Mucosa of descending colon (tissue), 3 donors: ENCODE results near the gene UGT1A7. TPM values are rescaled to one million over a fixed set of nuclear protein-coding genes. Genes with fewer than 3 reads are reported as not detected.

ENCODE experiments used
- ATAC-seq: fragments of 200-7000 bp; cut with Tn5 transposase; one replicate; pipeline ENCODE4 v1.9.1; 2020; ENCODE audit warnings: mild to moderate bottlenecking, moderate library complexity
- DNase-seq, 3 donors: peaks; one replicate each; pipeline ENCODE4 v3.0.0-alpha.2; 2020
- H3K36me3 ChIP-seq: fragments of 200-600 bp; one replicate; pipeline ENCODE4 v1.8.0; 2021; ENCODE audit warnings: low read depth, mild to moderate bottlenecking
- H3K4me1 ChIP-seq: fragments of 200-600 bp; one replicate; pipeline ENCODE4 v1.8.0; 2021; ENCODE audit warnings: low read depth, mild to moderate bottlenecking
- H3K4me3 ChIP-seq: fragments of 200-600 bp; one replicate; pipeline ENCODE4 v1.8.0; 2021; ENCODE audit warnings: mild to moderate bottlenecking
- H3K9me3 ChIP-seq: fragments of 200-600 bp; one replicate; pipeline ENCODE4 v1.8.0; 2021; ENCODE audit warnings: mild to moderate bottlenecking
- CTCF ChIP-seq: fragments of 200-600 bp; IDR thresholded peaks from one replicate; pipeline ENCODE4 v1.8.0; 2022; ENCODE audit warnings: antibody characterized with exemption, mild to moderate bottlenecking
- intact Hi-C, 2 donors: fragments of 100-400 bp; cut with DNase I in 1 of 2; cut with micrococcal nuclease in 1 of 2; formaldehyde crosslinking; loops; one replicate each; pipeline versions ENCODE4 v1.11.0 to v1.11.1; 2022; cut with DNase I, micrococcal nuclease
- total RNA-seq, 3 donors: library from RNA; stranded (reverse); fragmentation: NEBNext Ultra II Directional in 2 of 3; extraction: Animal tissue kit (Norgen Biotek cat#: 25700) in 2 of 3; gene quantifications; one replicate each; pipeline versions ENCODE4 v1.2.1 to v1.2.4, GENCODE V29; 2021 to 2023
- donor health status: DM: no; HTN: no; CAD: no; lungs with moderate emphysema.
- donor health status: DM: no; HTN: no; CAD: no.
- donor health status: DM: no; HTN: yes; CAD: no.

UGT1A7 gene
- total RNA-seq, 3 donors from 2014 or later: 5.4 to 19.5 (median 5.9) TPM

GRCh38 chr2:233691443-233692433 is 10.0 kb downstream of the UGT1A7 start:
- H3K4me3 ChIP-seq: no peak overlapping the region
- intact Hi-C loops: no loop called here
- DNase-seq (peak; percentile 55 to 73 (median 64)), ATAC-seq (peak; percentile 78)
- no peaks in the 10 kb centered on the region for H3K36me3 ChIP-seq
- H3K9me3 ChIP-seq: no peaks in the 10 kb centered on the region
- TF ChIP-seq CTCF: no peak
- peaks cover 28% of the 10 kb centered on the region for H3K4me1 ChIP-seq

- Histone ChIP-seq H3K9me3 (no peaks in the 10 kb centered on the region), H3K4me1 (peaks cover 28% of the 10 kb centered on the region), H3K4me3 (no peak within 1 kb of the TSS), H3K36me3 (no peaks in the 10 kb centered on the region)
- DNase-seq (no peak), ATAC-seq (peak; percentile 50)
- TF ChIP-seq CTCF: no peak
- intact Hi-C loops: no loop called here
Measured at GRCh38 chr2:233692648-233693047, 10.9 kb downstream of the UGT1A7 start, which contains the start of gene UGT1A6. Gene UGT1A6, plus strand, starts transcription at chr2:233692890. Its CDS starts 115 bp downstream, at chr2:233693005.

GRCh38 chr2:233693963-233694362 is 12.3 kb downstream of the UGT1A7 start:
- peaks cover 28% of the 10 kb centered on the region for H3K4me1 ChIP-seq
- no peaks in the 10 kb centered on the region for H3K9me3 ChIP-seq
- TF ChIP-seq CTCF: no peak
- ATAC-seq (no peak), DNase-seq (no peak)
- H3K4me3 ChIP-seq: no peak overlapping the region
- intact Hi-C loops: no loop called here
- H3K36me3 ChIP-seq: no peaks in the 10 kb centered on the region

- no peak for TF ChIP-seq CTCF
- Histone ChIP-seq H3K9me3 (no peaks in the 10 kb centered on the region), H3K4me1 (no peaks in the 10 kb centered on the region), H3K36me3 (no peaks in the 10 kb centered on the region), H3K4me3 (no peak overlapping the region)
- peak; percentile 14 for ATAC-seq
- DNase-seq: no peak
- intact Hi-C loops: no loop called here
Measured at GRCh38 chr2:233698740-233699139, 17.0 kb downstream of the UGT1A7 start.

GRCh38 chr2:233699424-233700027 is 17.8 kb downstream of the UGT1A7 start:
- intact Hi-C loops: no loop called here
- no peak for TF ChIP-seq CTCF
- Histone ChIP-seq H3K36me3 (no peaks in the 10 kb centered on the region), H3K9me3 (no peaks in the 10 kb centered on the region), H3K4me3 (no peak overlapping the region), H3K4me1 (no peaks in the 10 kb centered on the region)
- DNase-seq (no peak), ATAC-seq (no peak)
